Activated gamma-delta T cell treated with anti-CD3 and anti-CD28 coated beads, Interleukin-2, amount 50 U/mL, for 16 hours (primary cell): ENCODE measurements around the gene CABP5.

Source experiments
- DNase-seq: peaks from one replicate; pipeline ENCODE4 v3.0.0-alpha.2; 2020; ENCODE audit warnings: low read depth

Gene CABP5

DNA sequence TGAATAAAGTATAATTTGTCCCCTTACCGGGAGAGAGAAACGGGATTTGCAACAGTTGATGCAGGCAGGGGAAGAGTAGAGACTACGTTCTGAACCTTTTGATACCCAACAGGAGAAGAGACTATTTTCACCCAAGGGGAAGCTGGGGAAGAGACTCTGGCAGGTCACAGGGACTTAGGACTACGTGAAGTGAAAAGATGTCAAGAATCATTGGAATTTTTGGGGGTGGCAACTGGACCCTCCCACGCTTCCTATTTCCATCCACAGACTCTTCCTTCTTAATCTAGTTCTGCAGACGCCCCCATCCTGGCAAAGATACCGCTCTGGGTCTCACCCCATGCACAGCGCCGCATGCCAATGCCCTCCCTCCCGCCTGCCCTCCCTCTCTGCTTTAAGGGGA lies 13.8 kb downstream of the CABP5 start:
- DNase-seq, result no peak

DNA sequence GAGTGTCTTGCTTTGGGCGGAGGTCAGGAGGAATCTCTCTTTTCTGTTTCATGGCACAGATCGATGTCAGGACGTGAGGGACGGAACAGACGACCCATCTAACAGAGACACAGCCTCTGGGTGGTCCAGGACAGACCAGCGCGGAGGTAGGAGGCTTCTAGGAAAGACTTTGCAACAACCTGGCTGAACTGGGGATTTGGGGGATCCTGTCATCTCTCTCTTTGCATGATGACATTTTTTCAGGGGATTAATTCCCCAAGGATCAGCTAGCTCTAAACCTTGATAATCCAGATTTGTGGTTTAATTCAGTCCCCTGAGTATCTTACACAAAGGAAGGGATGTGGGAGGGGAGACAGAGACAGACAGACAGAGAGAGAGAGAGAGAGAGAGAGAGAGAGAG lies 14.4 kb downstream of the CABP5 start:
- no peak for DNase-seq

DNA sequence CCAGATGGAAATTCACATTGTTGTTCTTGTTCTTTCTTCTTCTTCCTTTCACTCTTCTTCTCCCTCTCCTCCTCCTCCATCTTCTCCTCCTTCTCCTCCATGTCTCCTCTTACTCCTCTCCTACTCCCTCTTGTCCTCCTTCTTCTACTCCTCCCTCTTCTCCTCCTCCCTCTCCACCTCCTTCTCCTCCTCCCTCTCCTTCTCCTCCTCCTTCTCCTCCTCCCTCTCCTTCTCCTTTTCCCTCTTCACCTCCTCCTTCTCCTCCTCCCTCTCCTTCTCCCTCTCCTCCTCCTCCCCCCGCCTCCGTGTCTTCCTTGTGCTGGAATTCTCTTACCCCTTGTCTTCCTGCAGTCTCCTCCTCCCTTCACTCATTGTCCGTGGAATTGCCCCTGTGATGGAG lies 18.4 kb downstream of the CABP5 start:
- no peak for DNase-seq

DNA sequence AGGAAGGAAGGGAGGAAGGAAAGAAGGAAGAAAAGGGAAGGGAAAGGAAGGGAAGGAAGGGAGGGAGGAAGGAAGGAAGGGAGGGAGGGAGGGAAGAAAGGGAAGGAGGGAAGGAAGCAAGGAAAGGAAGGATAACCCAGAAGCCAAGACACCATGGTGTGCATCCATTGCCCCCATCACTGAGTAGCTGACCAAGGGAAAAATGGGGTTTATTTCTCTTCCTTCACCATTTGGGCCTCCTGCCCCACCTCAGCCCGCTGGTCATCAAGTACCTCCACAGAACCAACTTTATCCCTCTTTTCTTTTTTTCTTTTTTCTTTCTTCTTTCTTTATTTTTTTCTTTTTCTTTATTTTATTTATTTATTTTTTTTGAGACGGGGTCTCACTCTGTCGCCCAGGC lies 20.4 kb downstream of the CABP5 start:
- no peak for DNase-seq

DNA sequence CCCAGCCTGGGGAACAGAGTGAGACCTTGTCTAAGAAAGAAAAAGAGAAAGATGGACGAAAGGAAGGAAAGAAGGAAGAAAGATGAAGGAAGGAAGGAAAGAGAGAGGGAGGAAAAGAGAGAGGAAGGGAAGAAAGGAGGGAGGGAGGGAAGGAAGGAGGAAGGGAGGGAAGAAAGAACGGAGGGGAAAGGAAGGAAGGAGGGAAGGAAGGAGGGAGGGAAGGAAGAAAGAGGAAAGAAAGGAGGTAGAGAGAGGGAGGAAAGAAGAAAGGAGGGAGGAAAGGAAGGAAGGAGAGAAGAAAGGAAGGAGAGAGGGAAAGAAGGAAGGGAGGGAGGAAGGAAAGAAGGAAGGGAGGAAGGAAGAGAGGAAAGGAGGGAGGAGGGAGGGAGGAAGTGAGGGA lies 20.9 kb downstream of the CABP5 start:
- no peak for DNase-seq

DNA sequence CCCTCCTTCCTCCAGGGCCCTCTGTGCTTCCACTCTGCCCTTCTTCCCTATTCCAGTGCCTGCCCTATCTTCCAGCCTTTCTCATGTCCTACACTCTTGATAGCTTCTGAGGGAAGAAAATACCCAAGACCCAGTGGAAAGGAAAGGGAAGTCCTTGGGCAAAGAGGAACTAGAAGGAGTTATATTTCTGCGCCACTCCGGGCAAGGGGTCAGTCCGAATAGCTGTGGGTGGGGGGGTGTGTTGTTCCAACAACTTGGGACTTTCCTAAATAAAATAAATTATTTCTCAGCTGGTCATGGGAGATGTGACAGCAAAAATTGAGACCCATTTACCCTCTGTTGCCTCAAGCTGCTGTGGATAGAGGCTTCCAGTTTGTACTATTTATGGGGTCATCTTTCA lies 23.2 kb downstream of the CABP5 start:
- DNase-seq, result no peak

DNA sequence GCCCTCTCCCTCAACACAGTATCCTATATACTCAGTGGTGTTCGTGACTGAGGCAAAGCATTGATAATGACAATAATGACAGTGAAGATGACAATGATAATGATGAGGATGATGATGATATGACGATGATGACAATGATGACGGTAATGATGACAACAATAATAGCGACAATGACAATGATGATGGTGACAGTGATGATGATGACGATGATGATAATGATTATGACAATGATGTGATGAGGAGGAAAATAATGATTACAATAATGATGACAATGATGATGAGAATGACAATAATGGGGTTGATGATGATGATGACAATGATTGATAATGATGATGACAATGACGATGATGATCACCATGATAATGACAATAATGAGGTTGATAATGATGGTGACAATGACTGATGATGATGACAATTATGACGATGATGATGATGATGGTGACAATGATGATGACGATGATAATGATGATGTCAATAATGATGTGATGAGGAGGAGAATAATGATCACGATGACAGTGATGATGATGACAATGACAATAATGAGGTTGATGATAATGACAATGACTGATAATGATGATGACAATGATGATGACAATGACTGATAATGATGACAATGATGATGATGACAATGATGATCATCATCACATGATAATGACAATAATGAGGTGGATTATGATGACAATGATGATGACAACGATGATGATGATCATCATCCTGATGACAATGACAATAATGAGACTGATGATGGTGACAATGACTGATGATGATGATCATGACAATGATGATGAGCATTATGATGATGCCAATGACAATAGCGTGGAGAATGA lies 32.7 kb downstream of the CABP5 start:
- DNase-seq, result no peak

DNA sequence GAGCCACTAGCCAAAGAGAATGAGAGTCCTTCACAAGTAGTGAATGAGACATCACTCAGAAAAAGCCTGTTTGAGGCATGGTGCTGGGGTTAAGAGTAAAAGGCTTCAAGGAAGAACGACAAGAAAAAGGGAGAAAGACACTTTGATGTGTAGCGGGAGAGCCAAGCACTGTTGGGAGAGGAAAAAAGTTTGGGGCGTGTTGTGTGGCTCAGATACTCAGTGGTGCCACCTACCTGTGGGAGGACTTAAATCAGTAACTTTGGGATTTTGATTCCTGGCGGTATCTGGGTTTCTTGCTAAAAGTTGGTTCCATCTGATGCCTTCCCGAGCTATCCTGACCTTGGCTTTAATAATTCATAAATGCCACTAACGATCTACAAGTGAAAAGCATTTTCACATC lies 37.1 kb downstream of the CABP5 start:
- no peak for DNase-seq

DNA sequence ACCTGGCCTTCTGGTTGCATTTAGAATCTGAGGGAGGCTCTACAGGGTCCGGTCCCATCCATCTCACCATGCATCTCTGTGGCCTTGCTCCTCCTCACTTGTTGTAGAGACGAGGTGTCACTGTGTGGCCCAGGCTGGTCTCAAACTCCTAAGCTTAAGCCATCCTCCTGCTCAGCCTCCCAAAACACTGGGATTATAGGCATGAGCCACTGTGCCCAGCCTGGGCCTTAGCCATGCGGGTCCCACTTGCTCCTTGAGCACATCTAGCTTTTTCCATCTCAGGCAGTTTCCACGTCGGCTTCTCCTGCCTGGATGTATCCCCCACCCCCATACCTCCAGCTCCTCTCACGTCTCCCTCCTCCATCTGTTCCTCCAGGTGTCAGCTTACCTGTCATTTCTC lies 39.6 kb downstream of the CABP5 start:
- DNase-seq, result no peak

DNA sequence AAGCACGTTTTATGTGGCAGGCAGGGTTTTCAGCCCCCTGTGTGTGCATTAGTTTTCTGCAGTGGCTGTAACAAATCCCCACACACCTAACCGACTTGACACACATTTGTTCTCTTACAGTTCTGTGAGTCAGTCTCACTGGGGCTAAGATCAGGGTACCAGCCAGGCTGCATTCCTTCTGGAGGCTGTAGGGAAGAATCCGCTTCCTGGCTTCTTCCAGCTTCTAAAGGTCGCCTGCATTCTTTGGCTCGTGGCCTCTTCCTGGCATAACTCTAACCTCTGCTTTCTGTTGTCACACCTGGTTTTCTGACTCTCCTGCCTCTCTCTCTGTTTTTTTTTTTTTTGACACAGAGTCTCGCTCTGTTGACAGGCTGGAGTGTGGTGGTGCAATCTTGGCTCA lies 43.0 kb downstream of the CABP5 start:
- no peak for DNase-seq

DNA sequence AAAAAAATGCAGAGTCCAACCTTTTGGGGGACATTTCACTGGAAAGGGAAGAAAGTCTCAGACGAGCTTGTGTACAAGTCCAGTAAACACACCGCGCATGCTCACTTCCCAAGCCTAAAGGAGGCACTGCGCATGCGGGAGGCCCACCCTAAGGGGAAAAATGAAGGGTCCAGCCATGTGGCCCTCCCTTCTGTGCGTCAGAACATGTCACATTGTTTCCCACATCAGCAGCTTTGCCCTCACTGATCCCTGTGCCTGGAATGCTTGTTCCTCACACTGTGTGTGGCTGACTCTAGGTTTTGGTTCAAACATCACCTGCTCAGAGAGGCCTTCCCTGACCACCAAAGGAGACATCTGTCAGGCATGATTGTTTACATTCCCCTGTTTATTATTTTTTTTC lies 45.1 kb downstream of the CABP5 start:
- no peak for DNase-seq

DNA sequence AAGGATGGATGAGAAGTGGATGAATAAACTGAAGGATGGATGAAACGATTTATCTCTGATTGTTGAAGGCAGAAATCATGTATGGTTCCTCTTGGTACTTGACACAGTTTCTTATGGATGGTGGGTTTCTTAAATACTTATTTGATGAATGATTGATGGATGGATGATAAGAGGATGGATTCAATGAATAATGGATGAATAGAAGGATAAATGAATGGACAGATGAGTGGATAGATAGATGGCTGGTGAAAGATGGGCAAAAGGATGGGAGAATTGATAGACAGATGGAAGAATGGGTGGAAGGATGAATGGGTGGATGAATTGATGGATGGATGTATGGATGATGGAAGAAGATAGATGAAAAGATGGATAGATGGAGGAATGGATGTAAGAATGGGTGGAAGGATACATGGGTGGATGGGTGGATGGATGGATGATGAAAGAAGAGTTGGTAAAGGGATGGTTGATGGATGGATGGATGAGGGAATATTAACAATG lies 47.6 kb downstream of the CABP5 start:
- DNase-seq, result no peak

DNA sequence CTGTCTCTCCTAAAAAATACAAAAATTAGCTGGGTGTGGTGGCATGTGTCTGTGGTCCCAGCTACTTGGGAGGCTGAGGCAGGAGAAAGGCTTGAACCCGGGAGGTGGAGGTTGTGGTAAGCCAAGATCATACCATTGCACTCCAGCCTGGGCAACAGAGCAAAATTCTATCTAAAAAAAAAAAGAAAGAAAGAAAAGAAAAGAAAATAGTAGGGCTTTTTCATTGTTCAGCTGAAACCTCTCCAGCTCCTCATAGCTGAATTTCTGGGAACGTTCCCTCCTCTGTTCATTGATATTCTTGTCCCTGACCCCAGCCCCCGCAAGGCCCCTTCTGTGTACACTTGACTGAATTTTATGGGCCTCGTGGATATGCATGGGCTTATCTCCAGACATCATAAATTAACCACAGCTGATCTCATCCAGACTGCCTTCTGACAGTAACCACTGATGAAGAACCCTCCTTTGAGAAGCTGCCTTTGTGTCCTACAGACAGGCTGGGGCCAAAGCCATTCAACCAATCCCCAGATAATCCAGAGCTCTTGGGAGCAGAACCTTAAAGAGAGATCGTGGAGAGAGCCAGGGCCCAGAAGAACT lies 49.6 kb downstream of the CABP5 start, which contains the start of gene ELSPBP1:
TSS of gene ELSPBP1 (plus strand) at position 424 of the 594 bp plus-strand sequence. CDS start 14,036 bp downstream, outside the sequence.
- DNase-seq, result no peak

DNA sequence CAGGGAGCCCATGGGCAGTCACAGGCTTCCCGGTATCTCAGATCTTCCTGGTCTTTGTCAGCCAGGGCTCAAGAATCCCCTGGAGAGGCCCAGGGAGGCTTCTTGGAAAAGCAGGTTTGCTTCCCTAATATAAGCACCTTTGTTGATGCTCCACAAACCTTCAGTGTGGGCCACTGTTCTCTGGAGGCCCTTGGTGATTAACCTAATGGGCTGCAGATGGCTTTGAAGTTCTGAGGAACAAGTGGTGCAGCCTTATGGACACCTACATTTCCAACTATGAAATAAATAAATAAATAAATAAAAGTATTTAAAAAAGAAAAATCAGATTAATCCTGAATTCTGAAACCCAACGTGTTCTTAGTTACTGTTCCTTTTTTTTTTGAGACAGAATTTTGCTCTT lies 51.8 kb downstream of the CABP5 start, which contains the start of gene BSPH1:
TSS of gene BSPH1 (minus strand) at position 101 of the 400 bp plus-strand sequence. CDS start at position 12, 89 bp downstream.
- DNase-seq, result no peak

DNA sequence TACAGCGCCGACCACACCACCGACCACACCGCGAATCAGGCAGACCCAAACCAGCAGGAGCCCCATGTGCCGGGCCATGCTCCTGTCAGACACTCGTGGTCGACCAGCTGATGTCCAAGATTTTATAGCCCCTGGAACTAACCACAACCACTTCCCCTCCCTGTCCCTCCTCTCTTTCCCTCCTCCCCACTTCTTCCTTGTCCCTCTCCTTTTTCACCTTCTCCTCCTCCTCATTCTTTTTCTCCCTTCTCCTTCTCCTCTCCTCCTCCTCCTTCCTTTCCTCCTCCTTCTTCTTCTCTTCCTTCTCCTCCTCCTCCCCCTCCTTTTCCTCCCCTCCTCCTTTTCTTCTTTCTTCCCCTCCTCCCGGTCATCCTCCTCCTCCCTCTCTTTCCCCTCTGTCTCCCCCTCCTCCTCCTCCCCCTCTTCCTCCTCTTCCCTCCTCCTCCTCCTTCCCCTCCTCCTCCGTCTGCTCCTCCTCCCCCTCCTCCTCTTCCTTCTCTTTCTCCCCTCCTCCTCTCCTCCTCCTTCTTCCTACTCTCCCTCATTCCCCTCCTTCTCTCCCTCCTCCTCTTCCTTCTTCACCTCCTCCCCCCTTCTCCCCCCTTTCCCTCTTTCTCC lies 52.6 kb downstream of the CABP5 start:
- no peak for DNase-seq
